Breast epithelium (tissue), 3 donors: ENCODE measurements around the gene MTCH2.

Experiments used
- POLR2A ChIP-seq: fragments of 450-650 bp; IDR thresholded peaks from one replicate; pipeline ENCODE4 v1.6.1; 2016; ENCODE audit warnings: antibody characterized with exemption, mild to moderate bottlenecking, moderate library complexity
- TF ChIP-seq, protein P1 (sequence below), 3 donors: fragments of 450-650 bp; IDR thresholded peaks; one replicate each; pipeline ENCODE4 v1.5.1; 2016 to 2017; ENCODE audit warnings: antibody characterized with exemption in 3 of 3, mild to moderate bottlenecking in 3 of 3, moderate library complexity in 3 of 3

DNA sequence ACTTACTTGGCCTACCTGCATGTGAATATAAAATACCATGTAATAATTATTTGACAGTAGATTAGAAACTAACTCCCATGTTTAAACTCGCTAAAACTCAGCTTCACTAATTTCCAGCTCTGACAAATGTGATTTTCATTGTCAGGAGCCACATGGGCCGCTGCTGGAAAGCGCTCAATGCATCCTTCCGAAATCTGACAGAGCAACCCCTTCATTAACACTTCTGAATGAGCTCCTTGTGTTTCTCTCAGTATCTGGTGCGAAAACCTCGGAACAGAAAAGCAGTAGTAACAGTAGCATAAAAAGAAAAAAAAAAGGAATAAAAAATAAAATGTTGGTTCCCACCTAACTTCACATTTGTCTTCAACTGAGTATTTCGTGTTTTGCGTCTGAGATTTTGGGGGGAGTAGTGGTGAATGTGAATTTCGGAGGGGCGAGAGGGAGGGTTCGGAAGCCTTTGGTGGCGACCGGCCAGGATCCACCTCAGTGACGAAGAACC is 710 bp downstream of the MTCH2 start:
- no peak for TF ChIP-seq POLR2A
- TF ChIP-seq, protein P1, sequence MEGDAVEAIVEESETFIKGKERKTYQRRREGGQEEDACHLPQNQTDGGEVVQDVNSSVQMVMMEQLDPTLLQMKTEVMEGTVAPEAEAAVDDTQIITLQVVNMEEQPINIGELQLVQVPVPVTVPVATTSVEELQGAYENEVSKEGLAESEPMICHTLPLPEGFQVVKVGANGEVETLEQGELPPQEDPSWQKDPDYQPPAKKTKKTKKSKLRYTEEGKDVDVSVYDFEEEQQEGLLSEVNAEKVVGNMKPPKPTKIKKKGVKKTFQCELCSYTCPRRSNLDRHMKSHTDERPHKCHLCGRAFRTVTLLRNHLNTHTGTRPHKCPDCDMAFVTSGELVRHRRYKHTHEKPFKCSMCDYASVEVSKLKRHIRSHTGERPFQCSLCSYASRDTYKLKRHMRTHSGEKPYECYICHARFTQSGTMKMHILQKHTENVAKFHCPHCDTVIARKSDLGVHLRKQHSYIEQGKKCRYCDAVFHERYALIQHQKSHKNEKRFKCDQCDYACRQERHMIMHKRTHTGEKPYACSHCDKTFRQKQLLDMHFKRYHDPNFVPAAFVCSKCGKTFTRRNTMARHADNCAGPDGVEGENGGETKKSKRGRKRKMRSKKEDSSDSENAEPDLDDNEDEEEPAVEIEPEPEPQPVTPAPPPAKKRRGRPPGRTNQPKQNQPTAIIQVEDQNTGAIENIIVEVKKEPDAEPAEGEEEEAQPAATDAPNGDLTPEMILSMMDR (IDR thresholded peaks at IDR 0.05), result no peak
